Loucy (cell line): ENCODE results near the gene ADAMTS2.

Experiments
- H2AFZ ChIP-seq: fragments of 200-600 bp; sonication (generic); 2 replicates; pipeline ENCODE4 v1.6.0; 2016; ENCODE audit warnings: antibody characterized with exemption, mild to moderate bottlenecking, low read length, moderate library complexity
- H3F3A ChIP-seq: fragments of 200-600 bp; 2 replicates; pipeline ENCODE4 v1.6.0; 2016; ENCODE audit warnings: antibody characterized with exemption, low read depth, mild to moderate bottlenecking
- H3K27me3 ChIP-seq: fragments of 200-600 bp; sonication (generic); 2 replicates; pipeline ENCODE4 v1.6.1; 2014; ENCODE audit warnings: low read length, mild to moderate bottlenecking; ENCODE audit not compliant: insufficient read depth, poor library complexity, severe bottlenecking
- H3K36me3 ChIP-seq: fragments of 200-600 bp; sonication (generic); 2 replicates; pipeline ENCODE4 v1.6.1; 2016; ENCODE audit warnings: low read length; ENCODE audit not compliant: insufficient read depth
- H3K4me1 ChIP-seq: fragments of 200-600 bp; sonication (generic); 2 replicates; pipeline ENCODE4 v1.5.1; 2014; ENCODE audit warnings: low read length, mild to moderate bottlenecking; ENCODE audit not compliant: insufficient read depth, poor library complexity, severe bottlenecking
- H3K4me2 ChIP-seq: fragments of 200-600 bp; sonication (generic); 2 replicates; pipeline ENCODE4 v1.6.0; 2014; ENCODE audit warnings: antibody characterized with exemption, low read length, low read depth, mild to moderate bottlenecking; ENCODE audit not compliant: poor library complexity, severe bottlenecking
- H3K4me3 ChIP-seq: fragments of 200-600 bp; sonication (generic); 2 replicates; pipeline ENCODE4 v1.5.1; 2014; ENCODE audit warnings: low read length, mild to moderate bottlenecking, mixed read lengths; ENCODE audit not compliant: poor library complexity, severe bottlenecking
- H3K79me2 ChIP-seq: fragments of 200-600 bp; sonication (generic); 2 replicates; pipeline ENCODE4 v1.6.1; 2014; ENCODE audit warnings: low read length; ENCODE audit not compliant: insufficient read depth
- H3K9ac ChIP-seq: fragments of 200-600 bp; sonication (generic); 2 replicates; pipeline ENCODE4 v1.6.0; 2014; ENCODE audit warnings: mild to moderate bottlenecking, low read depth, low read length, moderate library complexity; ENCODE audit not compliant: poor library complexity, severe bottlenecking
- H3K9me2 ChIP-seq: fragments of 200-600 bp; sonication (generic); replicated peaks from 2 replicates; pipeline ENCODE4 v1.6.1; 2016; ENCODE audit warnings: low read depth, low read length, mixed read lengths
- H3K9me3 ChIP-seq: fragments of 200-600 bp; sonication (generic); 2 replicates; pipeline ENCODE4 v1.6.1; 2014; ENCODE audit warnings: mild to moderate bottlenecking, antibody characterized with exemption, low read length, low read depth; ENCODE audit not compliant: insufficient read depth
- H4K20me1 ChIP-seq: fragments of 200-600 bp; sonication (generic); 2 replicates; pipeline ENCODE4 v1.6.0; 2014; ENCODE audit warnings: antibody characterized with exemption, low read length, mild to moderate bottlenecking; ENCODE audit not compliant: insufficient read depth, poor library complexity, severe bottlenecking
- EZH2phosphoT487 ChIP-seq: fragments of 200-600 bp; IDR thresholded peaks from 2 replicates; pipeline ENCODE4 v1.6.1; 2018; ENCODE audit warnings: antibody characterized with exemption, mild to moderate bottlenecking, moderate library complexity, borderline replicate concordance
- TF ChIP-seq, protein P1 (sequence below): fragments of 200-600 bp; sonication (generic); conservative IDR thresholded peaks from 2 replicates; pipeline ENCODE4 v1.5.1; 2014; ENCODE audit warnings: mild to moderate bottlenecking, antibody characterized with exemption, low read length

ADAMTS2 gene

DNA sequence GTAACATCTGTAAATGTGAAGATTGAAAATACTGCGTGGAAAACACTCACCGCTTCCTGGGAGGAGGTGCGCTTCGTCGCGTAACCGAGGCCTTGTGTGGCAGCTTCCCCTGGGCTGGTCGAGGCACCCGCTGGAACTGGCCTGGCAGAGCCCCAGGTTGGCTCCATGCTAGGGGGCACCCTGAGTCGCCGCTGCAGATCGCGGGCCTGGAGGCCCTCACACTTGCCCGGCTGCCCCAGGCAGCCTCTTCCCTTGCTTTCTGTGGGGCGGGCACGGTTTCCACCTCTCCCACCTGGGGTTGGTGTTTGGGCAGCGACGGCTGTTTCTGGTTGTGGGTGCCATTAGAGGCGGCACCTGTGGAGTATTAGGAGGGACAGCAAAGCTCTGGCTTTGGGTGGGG lies 284.2 kb downstream of the ADAMTS2 start:
- Histone ChIP-seq H3K9me3 (no peaks in the 10 kb centered on the region), H3F3A (no peaks in the 10 kb centered on the region), H3K4me3 (no peak overlapping the region), H3K4me2 (no peak overlapping the region), H2AFZ (no peak overlapping the region), H3K79me2 (no peaks in the 10 kb centered on the region), H3K9me2 (no peaks in the 10 kb centered on the region), H4K20me1 (no peaks in the 10 kb centered on the region), H3K4me1 (no peaks in the 10 kb centered on the region), H3K36me3 (no peaks in the 10 kb centered on the region), H3K27me3 (no peaks in the 10 kb centered on the region), H3K9ac (no peak overlapping the region)
- TF ChIP-seq, protein P1, sequence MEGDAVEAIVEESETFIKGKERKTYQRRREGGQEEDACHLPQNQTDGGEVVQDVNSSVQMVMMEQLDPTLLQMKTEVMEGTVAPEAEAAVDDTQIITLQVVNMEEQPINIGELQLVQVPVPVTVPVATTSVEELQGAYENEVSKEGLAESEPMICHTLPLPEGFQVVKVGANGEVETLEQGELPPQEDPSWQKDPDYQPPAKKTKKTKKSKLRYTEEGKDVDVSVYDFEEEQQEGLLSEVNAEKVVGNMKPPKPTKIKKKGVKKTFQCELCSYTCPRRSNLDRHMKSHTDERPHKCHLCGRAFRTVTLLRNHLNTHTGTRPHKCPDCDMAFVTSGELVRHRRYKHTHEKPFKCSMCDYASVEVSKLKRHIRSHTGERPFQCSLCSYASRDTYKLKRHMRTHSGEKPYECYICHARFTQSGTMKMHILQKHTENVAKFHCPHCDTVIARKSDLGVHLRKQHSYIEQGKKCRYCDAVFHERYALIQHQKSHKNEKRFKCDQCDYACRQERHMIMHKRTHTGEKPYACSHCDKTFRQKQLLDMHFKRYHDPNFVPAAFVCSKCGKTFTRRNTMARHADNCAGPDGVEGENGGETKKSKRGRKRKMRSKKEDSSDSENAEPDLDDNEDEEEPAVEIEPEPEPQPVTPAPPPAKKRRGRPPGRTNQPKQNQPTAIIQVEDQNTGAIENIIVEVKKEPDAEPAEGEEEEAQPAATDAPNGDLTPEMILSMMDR = no peak
- TF ChIP-seq EZH2phosphoT487 = no peak
